Lower leg skin (tissue), 4 donors: Measurements from ENCODE around the gene SRD5A1. TPM values are rescaled to one million over a fixed set of nuclear protein-coding genes. Genes with fewer than 3 reads are reported as not detected.

Source experiments
- DNase-seq, 2 donors: peaks; one replicate each; pipeline ENCODE4 v3.0.0-alpha.2; 2019; ENCODE audit warnings: low spot score in 2 of 2
- H3K4me3 ChIP-seq: fragments of 200-600 bp; sonication (generic); 2 replicates; pipeline ENCODE4 v1.5.1; 2017; ENCODE audit warnings: mild to moderate bottlenecking, low read depth; ENCODE audit not compliant: poor library complexity, severe bottlenecking
- CTCF ChIP-seq, 3 donors: fragments of 450-650 bp; IDR thresholded peaks; one replicate each; pipeline ENCODE4 v1.5.1; 2016; ENCODE audit warnings: antibody characterized with exemption in 3 of 3, mild to moderate bottlenecking in 3 of 3, moderate library complexity in 2 of 3
- POLR2A ChIP-seq, 2 donors: fragments of 450-650 bp; IDR thresholded peaks; one replicate each; pipeline ENCODE4 v1.6.1; 2016 to 2017; ENCODE audit warnings: antibody characterized with exemption in 2 of 2, mild to moderate bottlenecking in 1 of 2, moderate library complexity in 1 of 2
- WGBS, 2 donors: methylation state at CpG; one replicate each; pipeline ENCODE4 v1.1.5; 2018; 5-methylcytosine and 5-hydroxymethylcytosine counted together
- intact Hi-C: fragments of 100-400 bp; cut with DNase I; formaldehyde crosslinking; loops from one replicate; pipeline ENCODE4 v1.15.0; 2023; ENCODE audit warnings: low total_unique reads
- total RNA-seq, 4 donors: library from RNA; depleted of rRNA; stranded (reverse); fragments of >200 nt; gene quantifications; one replicate each; pipeline ENCODE4 v1.1.0, GENCODE V29; 2016

The SRD5A1 gene
- total RNA-seq, 4 donors from 2014 or later = 83.1 to 155 (median 98.4) TPM

- TF ChIP-seq CTCF (IDR thresholded peaks at IDR 0.05) (no peak), POLR2A (IDR thresholded peaks at IDR 0.05) (no peak)
- DNase-seq = no peak
- H3K4me3 ChIP-seq = no peak overlapping the region
- intact Hi-C loops = no loop called here
- WGBS, 2 donors = 75 to 77% methylated on average over 12 to 13 of the region's 14 CpGs
These were observed 39.9 kb upstream of the SRD5A1 start for GRCh38 chr5:6593148-6594016.

GRCh38 chr5:6594066-6594465 lies 39.2 kb upstream of the SRD5A1 start:
- no peak for DNase-seq
- no peak overlapping the region for H3K4me3 ChIP-seq
- 79 to 85% methylated on average over 6 of the region's 6 CpGs for WGBS, 2 donors
- no peak for TF ChIP-seq CTCF (IDR thresholded peaks at IDR 0.05)
- no peak for TF ChIP-seq POLR2A (IDR thresholded peaks at IDR 0.05)
- intact Hi-C loops = no loop called here

- 63 to 79% methylated on average over 3 of the region's 3 CpGs for WGBS, 2 donors
- H3K4me3 ChIP-seq = no peak overlapping the region
- no peak for DNase-seq
- no peak for TF ChIP-seq POLR2A (IDR thresholded peaks at IDR 0.05)
- intact Hi-C loops = no loop called here
These were observed 37.8 kb upstream of the SRD5A1 start for GRCh38 chr5:6595405-6595804.

- WGBS, 2 donors = 97% methylated on average over 5 of the region's 5 CpGs
- TF ChIP-seq CTCF (IDR thresholded peaks at IDR 0.05) (no peak), POLR2A (IDR thresholded peaks at IDR 0.05) (no peak)
- intact Hi-C loops = no loop called here
- DNase-seq = no peak
- H3K4me3 ChIP-seq = no peak overlapping the region
These were observed 36.9 kb upstream of the SRD5A1 start for GRCh38 chr5:6596388-6596787.

- intact Hi-C loops = no loop called here
- H3K4me3 ChIP-seq = no peak overlapping the region
- DNase-seq = no peak
- 90% methylated on average over 6 of the region's 6 CpGs for WGBS, 2 donors
- no peak for TF ChIP-seq CTCF (IDR thresholded peaks at IDR 0.05)
- no peak for TF ChIP-seq POLR2A (IDR thresholded peaks at IDR 0.05)
These were observed 35.7 kb upstream of the SRD5A1 start for GRCh38 chr5:6597557-6597956.

- intact Hi-C loops = no loop called here
- TF ChIP-seq POLR2A (IDR thresholded peaks at IDR 0.05) = no peak
- TF ChIP-seq CTCF (IDR thresholded peaks at IDR 0.05) = no peak
- WGBS, 2 donors = 69 to 72% methylated on average over 14 of the region's 14 CpGs
- DNase-seq = no peak
- H3K4me3 ChIP-seq = no peak overlapping the region
These were observed 34.8 kb upstream of the SRD5A1 start for GRCh38 chr5:6598351-6598900.
